Measurements from ENCODE around the gene LRRC45.

Gene LRRC45

GRCh38 chr17:82065638-82066303 lies 42.7 kb downstream of the LRRC45 start, which contains the start of gene DUS1L:
Gene DUS1L, minus strand, starts transcription at chr17:82065804. Its CDS starts 745 bp downstream, at chr17:82065059.
- no peak for DNase-seq

- no peak for DNase-seq
Measured at GRCh38 chr17:82070611-82071010, 47.5 kb downstream of the LRRC45 start.

GRCh38 chr17:82072827-82073226 lies 49.7 kb downstream of the LRRC45 start:
- DNase-seq = no peak

DNA sequence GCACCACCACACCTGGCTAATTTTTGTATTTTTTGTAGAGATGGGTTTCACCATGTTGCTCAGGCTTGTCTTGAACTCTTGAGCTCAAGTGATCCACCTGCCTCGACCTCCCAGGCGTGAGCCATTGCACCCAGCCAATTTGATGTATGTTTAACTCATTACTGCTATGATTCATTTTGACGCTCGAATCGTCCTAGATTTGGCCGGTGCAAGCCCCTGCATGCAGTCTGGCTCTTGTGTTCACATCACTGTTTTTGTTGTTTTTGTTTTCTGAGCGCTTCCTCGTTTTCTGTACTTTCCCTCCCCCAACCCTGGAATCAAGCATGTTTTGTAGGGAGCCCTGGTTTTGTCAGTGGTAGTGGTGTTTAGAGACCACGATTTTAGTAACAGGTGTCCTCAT lies 50.3 kb downstream of the LRRC45 start:
- no peak for DNase-seq

DNA sequence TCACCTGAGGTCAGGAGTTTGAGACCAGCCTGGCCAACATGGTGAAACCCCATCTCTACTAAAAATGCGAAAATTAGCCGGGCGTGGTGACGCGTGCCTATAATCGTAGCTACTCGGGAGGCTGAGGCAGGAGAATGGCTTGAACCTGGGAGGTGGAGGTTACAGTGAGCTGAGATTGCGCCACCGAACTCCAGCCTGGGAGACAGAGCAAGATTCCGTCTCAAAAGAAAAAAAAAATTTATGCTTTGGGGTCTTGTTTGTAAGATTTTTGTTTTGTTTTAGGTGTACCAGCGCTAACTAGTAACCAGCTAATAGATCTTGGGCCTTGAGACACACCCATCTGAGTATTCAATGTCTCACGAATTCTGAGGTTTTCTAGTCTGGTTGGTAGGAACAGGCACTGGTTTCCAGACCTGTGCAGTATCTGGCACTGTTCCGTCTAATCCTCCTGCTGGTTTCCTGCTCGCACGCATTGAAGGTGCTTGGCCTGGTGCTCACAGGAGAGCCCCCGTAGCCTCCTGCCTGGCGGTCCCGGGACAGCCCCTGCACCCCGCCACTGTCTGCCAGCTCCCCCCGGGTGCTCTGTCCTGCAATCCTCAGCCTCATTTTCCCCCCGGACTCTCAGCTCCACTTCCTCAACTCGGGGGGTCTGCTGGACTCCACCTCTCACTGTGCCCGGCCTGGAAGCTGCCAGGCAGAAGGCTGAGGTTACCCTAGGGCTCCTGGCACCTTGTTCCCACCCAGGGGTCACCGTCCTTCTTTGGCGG lies 53.1 kb downstream of the LRRC45 start:
- no peak for DNase-seq

DNA sequence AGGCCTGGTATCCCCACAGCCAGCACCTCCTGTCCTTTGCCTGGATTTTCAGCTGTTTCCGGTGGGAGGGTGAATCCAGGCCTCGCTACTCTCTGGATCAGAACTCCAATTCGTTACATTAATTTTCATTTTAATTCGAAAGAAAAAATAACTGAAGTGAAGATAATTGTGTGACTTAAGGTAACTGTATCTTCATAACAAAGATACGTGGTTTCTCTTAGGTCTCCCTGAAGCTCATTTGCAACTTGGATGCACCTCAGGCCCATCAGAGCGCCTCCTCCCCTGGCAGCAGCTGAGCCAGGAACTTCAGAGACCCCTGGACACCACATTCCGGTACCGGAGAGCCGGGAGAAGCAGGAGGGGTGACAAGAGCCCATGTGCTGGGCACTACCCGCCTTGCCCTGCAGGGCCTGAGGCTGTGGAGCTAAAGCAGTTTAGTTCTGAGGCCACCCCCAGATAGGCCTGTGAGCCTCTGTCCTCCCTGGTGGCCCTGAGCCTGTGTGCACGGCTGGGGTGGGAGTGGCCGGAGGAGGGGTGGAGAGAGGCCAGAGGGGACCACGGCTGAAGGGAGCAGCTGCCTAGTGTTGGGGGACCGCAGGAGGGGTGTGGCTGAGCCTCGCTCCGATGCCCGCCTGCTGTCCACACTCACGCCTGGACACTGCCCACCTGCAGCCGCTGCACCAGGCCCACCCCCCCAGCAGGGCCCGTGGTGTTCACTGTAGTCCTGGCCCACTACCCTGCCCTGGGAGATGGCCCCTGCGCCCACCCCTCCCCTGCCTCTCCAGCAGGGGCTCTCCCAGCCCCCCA lies 53.9 kb downstream of the LRRC45 start:
- no peak for DNase-seq

DNA sequence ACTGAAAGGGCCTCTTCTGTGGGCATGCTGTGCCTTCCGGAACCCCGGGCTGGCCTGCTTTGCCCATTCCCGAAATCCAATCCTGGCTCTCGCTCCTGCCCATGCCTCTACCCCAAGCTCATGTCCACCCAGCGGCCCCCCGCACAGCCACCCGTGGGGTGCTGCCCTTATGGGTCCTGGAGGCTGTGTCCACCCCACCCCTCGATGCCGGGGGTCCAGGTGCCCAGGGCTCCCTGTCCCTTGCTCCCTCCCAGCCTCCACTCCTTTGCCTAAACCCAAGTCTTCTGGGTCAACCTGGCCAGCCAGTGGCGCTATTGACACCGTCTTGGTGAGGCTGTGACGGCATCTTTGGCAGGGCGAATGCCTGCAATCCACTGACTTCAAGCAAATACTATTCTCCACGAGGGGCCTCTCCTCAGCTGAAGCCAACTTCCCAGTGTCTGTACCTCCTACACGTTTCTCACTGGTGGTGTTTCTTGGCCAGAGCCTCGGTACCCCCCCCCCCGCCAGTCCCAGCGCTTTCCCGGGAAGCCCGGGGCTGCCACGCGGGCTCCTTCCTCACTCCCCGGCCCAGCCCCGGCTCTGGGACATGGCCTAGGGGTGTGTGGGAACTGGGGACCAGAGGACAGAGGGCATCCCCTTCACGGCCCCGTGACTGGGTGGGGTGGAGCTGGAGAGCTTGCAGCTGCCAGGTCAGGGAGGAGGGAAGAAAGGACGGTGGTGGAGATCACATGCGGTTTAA lies 54.7 kb downstream of the LRRC45 start:
- no peak for DNase-seq

DNA sequence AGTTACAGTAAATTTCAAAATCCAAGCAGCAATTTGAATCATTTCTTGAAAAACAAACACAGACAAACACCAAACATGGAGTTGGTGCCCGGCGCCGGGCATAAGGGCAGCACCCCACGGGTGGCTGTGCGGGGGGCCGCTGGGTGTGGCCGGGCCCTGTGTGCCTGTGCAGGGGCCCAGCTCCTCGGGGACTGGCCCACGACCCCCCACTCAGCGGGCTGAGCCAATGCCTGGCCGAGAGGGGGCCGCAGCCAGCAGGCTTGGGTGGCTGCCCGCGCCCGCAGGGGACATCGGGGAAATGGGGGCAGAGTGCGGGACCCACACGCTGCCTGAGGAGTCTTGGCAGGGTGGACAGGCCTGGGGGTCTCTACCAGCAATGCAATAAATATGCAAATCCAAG lies 55.3 kb downstream of the LRRC45 start:
- no peak for DNase-seq

- no peak for DNase-seq
Measured at GRCh38 chr17:82079001-82079677, 56.0 kb downstream of the LRRC45 start.

GRCh38 chr17:82080048-82080788 lies 57.1 kb downstream of the LRRC45 start:
- no peak for DNase-seq
